ENCODE measurements around the gene BPIFB2.

BPIFB2 gene

GRCh38 chr20:32980131-32980941 is 27.2 kb upstream of the BPIFB2 start:
- H3K9me3 ChIP-seq (ENCODE audit: insufficient read depth, low read depth, low read length), result peaks cover 6% of the 10 kb centered on the region
- no peak overlapping the region for H3K9ac ChIP-seq (ENCODE audit: low read depth, low read length)
- no peaks in the 10 kb centered on the region for H3K4me1 ChIP-seq (ENCODE audit: insufficient read depth, low read length)
- WGBS, result 94% methylated on average over 18 of the region's 19 CpGs
- no peak overlapping the region for H3K4me3 ChIP-seq (ENCODE audit: low read length)
- H3K27me3 ChIP-seq (ENCODE audit: insufficient read depth, low read length), result no peaks in the 10 kb centered on the region
- no peak overlapping the region for H3K27ac ChIP-seq (ENCODE audit: low read depth, low read length)
- no peaks in the 10 kb centered on the region for H3K36me3 ChIP-seq (ENCODE audit: insufficient read depth, low read length)

- 87% methylated on average over 6 of the region's 6 CpGs for WGBS
- Histone ChIP-seq H3K4me3 (ENCODE audit: low read length) (no peak overlapping the region), H3K27me3 (ENCODE audit: insufficient read depth, low read length) (no peaks in the 10 kb centered on the region), H3K9ac (ENCODE audit: low read depth, low read length) (no peak overlapping the region), H3K9me3 (ENCODE audit: insufficient read depth, low read depth, low read length) (peaks cover 6% of the 10 kb centered on the region), H3K27ac (ENCODE audit: low read depth, low read length) (no peak overlapping the region), H3K36me3 (ENCODE audit: insufficient read depth, low read length) (no peaks in the 10 kb centered on the region), H3K4me1 (ENCODE audit: insufficient read depth, low read length) (no peaks in the 10 kb centered on the region)
These were observed 26.5 kb upstream of the BPIFB2 start for GRCh38 chr20:32980990-32981389.

- no peaks in the 10 kb centered on the region for H3K4me1 ChIP-seq (ENCODE audit: insufficient read depth, low read length)
- WGBS, result 91% methylated on average over 10 of the region's 10 CpGs
- no peaks in the 10 kb centered on the region for H3K9me3 ChIP-seq (ENCODE audit: insufficient read depth, low read depth, low read length)
- H3K9ac ChIP-seq (ENCODE audit: low read depth, low read length), result no peak overlapping the region
- no peaks in the 10 kb centered on the region for H3K36me3 ChIP-seq (ENCODE audit: insufficient read depth, low read length)
- H3K27ac ChIP-seq (ENCODE audit: low read depth, low read length), result no peak overlapping the region
- H3K4me3 ChIP-seq (ENCODE audit: low read length), result no peak overlapping the region
- no peaks in the 10 kb centered on the region for H3K27me3 ChIP-seq (ENCODE audit: insufficient read depth, low read length)
These were observed 24.7 kb upstream of the BPIFB2 start for GRCh38 chr20:32982617-32983458.

GRCh38 chr20:32983459-32984112 is 23.9 kb upstream of the BPIFB2 start:
- no peaks in the 10 kb centered on the region for H3K36me3 ChIP-seq (ENCODE audit: insufficient read depth, low read length)
- H3K4me1 ChIP-seq (ENCODE audit: insufficient read depth, low read length), result no peaks in the 10 kb centered on the region
- H3K9me3 ChIP-seq (ENCODE audit: insufficient read depth, low read depth, low read length), result no peaks in the 10 kb centered on the region
- no peak overlapping the region for H3K27ac ChIP-seq (ENCODE audit: low read depth, low read length)
- H3K9ac ChIP-seq (ENCODE audit: low read depth, low read length), result no peak overlapping the region
- no peak overlapping the region for H3K4me3 ChIP-seq (ENCODE audit: low read length)
- 86% methylated on average over 12 of the region's 12 CpGs for WGBS
- H3K27me3 ChIP-seq (ENCODE audit: insufficient read depth, low read length), result no peaks in the 10 kb centered on the region

- H3K9me3 ChIP-seq (ENCODE audit: insufficient read depth, low read depth, low read length), result no peaks in the 10 kb centered on the region
- no peak overlapping the region for H3K9ac ChIP-seq (ENCODE audit: low read depth, low read length)
- no peaks in the 10 kb centered on the region for H3K4me1 ChIP-seq (ENCODE audit: insufficient read depth, low read length)
- no peaks in the 10 kb centered on the region for H3K27me3 ChIP-seq (ENCODE audit: insufficient read depth, low read length)
- H3K36me3 ChIP-seq (ENCODE audit: insufficient read depth, low read length), result no peaks in the 10 kb centered on the region
- 76% methylated on average over 7 of the region's 7 CpGs for WGBS
- no peak overlapping the region for H3K27ac ChIP-seq (ENCODE audit: low read depth, low read length)
- no peak overlapping the region for H3K4me3 ChIP-seq (ENCODE audit: low read length)
These were observed 23.3 kb upstream of the BPIFB2 start for GRCh38 chr20:32984196-32984595.

- H3K27me3 ChIP-seq (ENCODE audit: insufficient read depth, low read length), result no peaks in the 10 kb centered on the region
- no peak overlapping the region for H3K9ac ChIP-seq (ENCODE audit: low read depth, low read length)
- WGBS, result 91% methylated on average over 9 of the region's 9 CpGs
- H3K4me3 ChIP-seq (ENCODE audit: low read length), result no peak overlapping the region
- H3K36me3 ChIP-seq (ENCODE audit: insufficient read depth, low read length), result no peaks in the 10 kb centered on the region
- no peaks in the 10 kb centered on the region for H3K9me3 ChIP-seq (ENCODE audit: insufficient read depth, low read depth, low read length)
- no peak overlapping the region for H3K27ac ChIP-seq (ENCODE audit: low read depth, low read length)
- H3K4me1 ChIP-seq (ENCODE audit: insufficient read depth, low read length), result no peaks in the 10 kb centered on the region
These were observed 22.7 kb upstream of the BPIFB2 start for GRCh38 chr20:32984631-32985354.

GRCh38 chr20:32985596-32985995 is 21.9 kb upstream of the BPIFB2 start:
- Histone ChIP-seq H3K27me3 (ENCODE audit: insufficient read depth, low read length) (no peaks in the 10 kb centered on the region), H3K4me1 (ENCODE audit: insufficient read depth, low read length) (no peaks in the 10 kb centered on the region), H3K36me3 (ENCODE audit: insufficient read depth, low read length) (no peaks in the 10 kb centered on the region), H3K9ac (ENCODE audit: low read depth, low read length) (no peak overlapping the region), H3K27ac (ENCODE audit: low read depth, low read length) (no peak overlapping the region), H3K9me3 (ENCODE audit: insufficient read depth, low read depth, low read length) (no peaks in the 10 kb centered on the region), H3K4me3 (ENCODE audit: low read length) (no peak overlapping the region)
- 90% methylated on average over 6 of the region's 6 CpGs for WGBS

GRCh38 chr20:32986331-32986966 is 21.1 kb upstream of the BPIFB2 start:
- Histone ChIP-seq H3K36me3 (ENCODE audit: insufficient read depth, low read length) (no peaks in the 10 kb centered on the region), H3K9ac (ENCODE audit: low read depth, low read length) (no peak overlapping the region), H3K4me3 (ENCODE audit: low read length) (no peak overlapping the region), H3K9me3 (ENCODE audit: insufficient read depth, low read depth, low read length) (no peaks in the 10 kb centered on the region), H3K27ac (ENCODE audit: low read depth, low read length) (no peak overlapping the region), H3K4me1 (ENCODE audit: insufficient read depth, low read length) (no peaks in the 10 kb centered on the region), H3K27me3 (ENCODE audit: insufficient read depth, low read length) (no peaks in the 10 kb centered on the region)
- WGBS, result 89% methylated on average over 18 of the region's 18 CpGs

GRCh38 chr20:32987044-32987825 is 20.3 kb upstream of the BPIFB2 start:
- Histone ChIP-seq H3K27me3 (ENCODE audit: insufficient read depth, low read length) (no peaks in the 10 kb centered on the region), H3K27ac (ENCODE audit: low read depth, low read length) (no peak overlapping the region), H3K9ac (ENCODE audit: low read depth, low read length) (no peak overlapping the region), H3K4me3 (ENCODE audit: low read length) (no peak overlapping the region), H3K9me3 (ENCODE audit: insufficient read depth, low read depth, low read length) (no peaks in the 10 kb centered on the region), H3K4me1 (ENCODE audit: insufficient read depth, low read length) (no peaks in the 10 kb centered on the region), H3K36me3 (ENCODE audit: insufficient read depth, low read length) (no peaks in the 10 kb centered on the region)
- WGBS, result 83% methylated on average over 11 of the region's 11 CpGs

- Histone ChIP-seq H3K27ac (ENCODE audit: low read depth, low read length) (no peak overlapping the region), H3K9me3 (ENCODE audit: insufficient read depth, low read depth, low read length) (no peaks in the 10 kb centered on the region), H3K36me3 (ENCODE audit: insufficient read depth, low read length) (no peaks in the 10 kb centered on the region), H3K4me3 (ENCODE audit: low read length) (no peak overlapping the region), H3K4me1 (ENCODE audit: insufficient read depth, low read length) (no peaks in the 10 kb centered on the region), H3K9ac (ENCODE audit: low read depth, low read length) (no peak overlapping the region), H3K27me3 (ENCODE audit: insufficient read depth, low read length) (no peaks in the 10 kb centered on the region)
- WGBS, result 91% methylated on average over 16 of the region's 16 CpGs
These were observed 19.5 kb upstream of the BPIFB2 start for GRCh38 chr20:32988008-32988407.

All from HUES64 (cell line).